NCI-H748 (cell line): ENCODE data around the gene EFL1.
"Not testable (repeated sequence)": the region's sequence is repeated elsewhere in the genome, so short reads cannot be mapped to it uniquely, and the experiment has no call there.

Source experiments
- DNase-seq: peaks from one replicate; lab custom pipeline; 2025; ENCODE audit not compliant: unreplicated experiment; lab: John Stamatoyannopoulos, UW

The EFL1 gene

DNA sequence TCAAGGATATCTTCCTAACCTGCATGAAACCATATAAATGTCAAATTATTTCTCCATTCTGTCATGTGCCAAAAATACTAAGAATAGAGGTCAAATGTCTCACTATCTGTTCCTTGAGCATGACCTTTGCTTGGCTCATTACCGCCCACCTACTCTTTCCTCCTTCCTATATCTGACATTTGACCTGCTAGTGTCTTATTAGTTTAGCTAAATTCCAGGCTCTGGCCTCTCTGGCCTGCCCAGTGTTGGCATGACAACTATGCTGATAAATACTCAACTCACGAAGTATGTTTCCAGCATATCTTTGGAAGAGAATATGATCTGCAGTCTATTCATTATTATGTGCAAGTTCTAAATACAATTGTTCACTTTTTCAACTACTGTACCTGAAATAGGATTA lies 58.0 kb downstream of the EFL1 start:
- not testable (repeated sequence) for DNase-seq

DNA sequence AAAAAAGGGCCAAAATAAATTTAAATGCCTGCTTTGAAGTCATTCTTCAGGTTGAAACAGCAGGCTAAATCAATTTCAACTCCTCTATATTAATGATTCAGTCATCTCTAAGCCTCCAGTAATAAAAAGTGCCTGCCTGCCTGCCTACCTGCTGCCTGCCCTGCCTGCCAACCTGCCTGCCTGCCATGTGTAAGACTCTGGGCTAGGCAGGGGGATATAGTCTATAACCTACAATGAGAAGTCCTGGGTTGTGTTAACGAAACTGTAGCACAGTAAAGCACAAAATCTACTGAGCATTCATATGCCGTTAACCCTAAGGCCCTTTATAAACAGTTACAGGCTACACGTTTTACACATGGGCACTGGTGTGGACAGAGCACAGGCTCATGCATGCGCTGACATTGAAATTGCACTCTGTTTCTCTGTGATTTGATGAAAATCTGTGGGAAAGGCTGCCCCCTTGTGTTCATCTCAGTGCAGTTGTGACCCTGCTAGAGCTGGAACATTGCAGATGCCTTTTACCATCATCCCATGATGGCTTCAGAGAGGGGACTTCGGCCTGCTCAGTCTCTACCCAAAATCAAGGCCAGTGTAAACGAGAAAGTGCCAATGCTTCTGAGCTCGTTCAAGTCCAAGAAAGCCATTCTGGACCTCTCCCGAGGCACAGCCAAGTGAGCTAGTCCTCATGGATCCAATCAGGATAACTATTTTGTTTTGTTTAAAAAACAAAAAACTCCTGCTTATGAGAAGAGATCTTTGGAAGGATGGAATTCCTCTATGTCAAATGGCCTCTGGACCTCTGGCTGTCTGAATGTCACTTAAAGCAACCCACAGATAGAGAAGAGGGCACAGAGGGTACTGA lies 64.6 kb downstream of the EFL1 start:
- peak; percentile 49 for DNase-seq

- DNase-seq, result no peak
These were observed 66.2 kb downstream of the EFL1 start for GRCh38 chr15:82196353-82196752.

GRCh38 chr15:82195818-82196217 lies 66.7 kb downstream of the EFL1 start:
- not testable (repeated sequence) for DNase-seq

- not testable (repeated sequence) for DNase-seq
These were observed 68.0 kb downstream of the EFL1 start for GRCh38 chr15:82194488-82194887.

DNA sequence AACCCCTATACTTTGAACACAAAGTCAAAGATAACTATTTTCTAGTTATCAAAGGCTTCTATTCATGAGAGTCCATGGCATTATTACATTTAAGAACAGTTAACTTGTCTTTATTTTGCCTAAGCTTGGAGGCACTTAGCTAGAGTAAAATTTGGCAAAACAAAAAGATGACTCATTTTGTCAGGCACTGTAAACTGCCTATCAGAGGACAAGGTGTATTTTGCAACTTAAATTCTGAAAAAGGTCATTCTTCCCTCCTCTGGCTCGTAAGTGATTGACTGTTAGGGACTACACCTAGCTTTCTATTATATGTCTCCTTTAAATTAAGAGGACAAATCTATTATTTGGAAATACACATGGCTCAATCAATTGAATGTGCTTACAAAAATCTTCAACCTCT lies 69.1 kb downstream of the EFL1 start:
- DNase-seq, result not testable (repeated sequence)

DNA sequence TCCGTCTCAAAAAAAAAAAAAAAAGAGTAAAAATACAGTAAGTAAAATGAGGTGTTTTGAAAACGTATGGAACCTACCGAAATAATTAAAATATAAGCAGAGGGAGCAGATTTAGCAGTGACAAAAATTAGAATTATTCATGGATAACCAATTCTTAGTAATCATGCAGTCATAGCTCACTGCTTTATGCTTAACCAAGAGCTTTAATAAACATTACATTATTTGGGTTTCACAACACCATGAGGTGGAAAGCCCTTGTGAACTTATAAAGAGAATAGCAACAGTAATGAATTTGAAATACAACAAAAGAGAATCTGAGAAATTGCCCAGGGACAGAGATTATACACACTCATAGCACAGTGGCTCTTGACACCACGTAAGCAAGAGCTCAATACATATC lies 70.1 kb downstream of the EFL1 start:
- not testable (repeated sequence) for DNase-seq

- no peak for DNase-seq
These were observed 75.7 kb downstream of the EFL1 start for GRCh38 chr15:82186719-82187406.

GRCh38 chr15:82186161-82186560 lies 76.4 kb downstream of the EFL1 start:
- no peak for DNase-seq

DNA sequence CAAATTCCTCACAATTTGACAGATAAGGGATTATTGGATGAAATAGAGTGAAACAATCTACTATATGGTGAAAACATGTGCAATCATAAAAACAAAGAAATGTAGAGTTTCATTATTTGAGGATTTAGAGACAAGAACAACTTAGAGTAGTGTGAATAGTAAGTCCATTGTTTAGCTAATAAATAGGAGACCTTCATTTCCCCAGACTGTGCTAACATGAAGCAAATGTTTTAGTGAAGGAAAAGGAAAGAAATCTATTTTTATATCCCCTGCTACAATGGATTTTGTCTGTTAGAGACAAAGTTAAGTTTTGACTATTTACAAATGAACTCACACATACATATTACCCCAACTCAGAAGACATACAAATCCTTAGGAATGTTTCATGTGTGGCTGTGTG lies 77.8 kb downstream of the EFL1 start:
- DNase-seq, result no peak

GRCh38 chr15:82184355-82184754 lies 78.2 kb downstream of the EFL1 start:
- DNase-seq, result no peak

- no peak for DNase-seq
These were observed 79.2 kb downstream of the EFL1 start for GRCh38 chr15:82183121-82184031.

GRCh38 chr15:82181371-82181770 lies 81.2 kb downstream of the EFL1 start:
- no peak for DNase-seq

GRCh38 chr15:82178061-82178460 lies 84.5 kb downstream of the EFL1 start:
- DNase-seq, result no peak

DNA sequence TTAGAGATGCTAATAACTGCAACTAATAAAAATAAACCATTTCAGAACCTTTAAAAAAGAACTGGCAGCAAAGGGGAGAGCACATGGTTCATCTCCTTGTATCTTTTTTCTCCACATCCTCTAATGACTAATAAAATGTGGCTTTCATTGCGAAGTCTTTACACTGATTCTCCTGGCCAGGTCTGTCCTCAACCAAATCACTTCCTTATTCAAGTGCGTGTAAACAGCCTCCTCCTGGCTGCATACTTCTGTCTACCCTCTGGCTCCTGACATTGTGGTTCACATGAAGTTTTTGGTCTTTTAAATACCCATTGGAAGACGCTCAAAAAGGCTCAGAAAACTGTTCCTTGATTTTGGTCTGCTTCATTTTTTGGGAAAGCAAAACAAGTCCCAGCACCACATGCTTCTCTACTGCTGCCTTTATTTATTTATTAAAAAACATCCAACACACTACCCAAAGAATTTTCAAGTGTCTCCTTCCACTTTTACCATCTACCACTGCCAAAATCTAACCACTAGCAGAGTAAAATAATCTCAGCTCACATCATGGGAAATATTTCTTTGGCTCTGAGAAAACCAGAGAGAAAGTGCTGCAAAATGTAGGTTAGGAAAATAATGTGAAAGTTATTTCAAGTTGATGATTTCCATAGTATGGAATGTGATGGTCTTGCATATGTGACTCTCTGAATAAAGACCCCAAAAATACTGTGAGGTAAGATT lies 85.1 kb downstream of the EFL1 start:
- DNase-seq, result no peak

DNA sequence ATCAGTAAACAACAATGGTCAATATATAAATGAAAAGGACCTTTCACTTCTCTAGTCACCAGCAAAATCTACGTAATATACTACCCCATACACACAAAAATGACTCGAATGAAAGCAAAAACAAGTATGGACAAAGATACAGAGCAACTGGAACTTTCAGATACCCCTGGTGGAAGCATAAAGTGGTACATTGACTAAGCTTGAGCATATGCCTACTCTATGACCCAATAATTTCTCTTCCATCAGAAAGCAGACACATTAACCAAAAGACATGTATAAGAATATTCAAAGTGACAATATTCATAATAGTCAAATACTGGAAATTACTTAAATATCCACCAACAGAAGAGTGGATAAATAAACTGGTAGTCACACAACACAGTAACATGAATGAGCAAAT lies 86.0 kb downstream of the EFL1 start:
- DNase-seq, result no peak

- DNase-seq, result no peak
These were observed 87.9 kb downstream of the EFL1 start for GRCh38 chr15:82174471-82175235.

GRCh38 chr15:82173108-82173507 lies 89.4 kb downstream of the EFL1 start:
- DNase-seq, result no peak

DNA sequence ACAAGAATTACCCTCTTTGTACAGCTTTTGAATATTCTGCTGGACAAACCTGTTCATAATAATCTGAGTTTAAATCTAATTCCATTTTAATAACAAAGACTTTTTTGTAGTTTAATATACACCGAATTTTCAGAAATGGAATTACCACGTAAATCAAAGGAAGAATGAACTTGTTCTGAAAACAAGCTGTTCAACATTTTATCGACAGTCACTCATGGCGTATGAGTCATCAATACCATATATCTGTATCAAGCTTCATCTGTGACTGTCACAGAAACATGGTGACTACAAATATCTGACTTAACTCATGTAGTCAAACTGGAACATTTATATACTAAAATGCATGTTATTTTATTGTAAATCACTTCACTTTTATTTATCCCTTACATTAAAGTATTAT lies 90.0 kb downstream of the EFL1 start:
- no peak for DNase-seq

DNA sequence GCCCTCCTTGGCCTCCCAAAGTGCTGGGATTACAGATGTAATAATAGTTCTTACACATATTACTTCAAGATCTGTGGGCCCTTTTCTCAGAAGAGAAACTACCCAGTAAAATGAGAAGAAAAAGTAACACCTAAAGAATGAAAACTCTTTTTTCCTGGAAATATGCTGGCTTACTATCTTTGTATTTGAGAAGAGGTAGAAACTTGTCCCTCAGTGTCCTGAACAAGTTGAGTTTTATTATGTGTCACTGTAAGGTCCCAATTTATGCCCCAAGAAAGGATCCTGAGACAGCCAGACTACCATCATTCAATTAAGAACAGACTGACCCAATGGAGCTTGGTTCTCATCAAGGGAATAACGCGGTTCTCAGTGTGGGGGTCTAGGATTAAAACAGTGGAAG lies 93.8 kb downstream of the EFL1 start:
- no peak for DNase-seq
